Type B pancreatic cell (in vitro differentiated cells): ENCODE data around the gene RPS23. TPM values are rescaled to one million over a fixed set of nuclear protein-coding genes. Genes with fewer than 3 reads are reported as not detected.

Source experiments
- DNase-seq: peaks from one replicate; pipeline ENCODE4 v3.0.0; 2021; ENCODE audit warnings: mixed read lengths; ENCODE audit not compliant: unreplicated experiment; ENCODE audit errors: extremely low spot score
- H3K27ac Mint-ChIP-seq: 2 replicates; pipeline ENCODE4 v1.8.0; 2021; ENCODE audit warnings: mild to moderate bottlenecking, mixed read lengths
- H3K27me3 Mint-ChIP-seq: 2 replicates; pipeline ENCODE4 v1.8.0; 2021; ENCODE audit warnings: mixed read lengths
- H3K36me3 Mint-ChIP-seq: 2 replicates; pipeline ENCODE4 v1.8.0; 2021; ENCODE audit warnings: mixed read lengths
- H3K4me1 Mint-ChIP-seq: one replicate; pipeline ENCODE4 v1.8.0; 2021; ENCODE audit warnings: mixed read lengths; ENCODE audit not compliant: unreplicated experiment
- H3K4me3 Mint-ChIP-seq: 2 replicates; pipeline ENCODE4 v1.8.0; 2021; ENCODE audit warnings: mild to moderate bottlenecking, mixed read lengths
- H3K9me3 Mint-ChIP-seq: 2 replicates; pipeline ENCODE4 v1.8.0; 2021; ENCODE audit warnings: mixed read lengths
- total RNA-seq: library from RNA; stranded (reverse); gene quantifications from 2 replicates; pipeline ENCODE4 v1.2.1, GENCODE V29; 2021; ENCODE audit warnings: low replicate concordance
- TF ChIP-seq, protein P1 (sequence below): fragments of 200-600 bp; sonication (generic); conservative IDR thresholded peaks from 2 replicates; pipeline ENCODE4 v1.5.0; 2021; ENCODE audit warnings: antibody characterized with exemption, mild to moderate bottlenecking

Gene RPS23
- total RNA-seq, 1 donor from 2014 or later: 2,642 TPM

DNA sequence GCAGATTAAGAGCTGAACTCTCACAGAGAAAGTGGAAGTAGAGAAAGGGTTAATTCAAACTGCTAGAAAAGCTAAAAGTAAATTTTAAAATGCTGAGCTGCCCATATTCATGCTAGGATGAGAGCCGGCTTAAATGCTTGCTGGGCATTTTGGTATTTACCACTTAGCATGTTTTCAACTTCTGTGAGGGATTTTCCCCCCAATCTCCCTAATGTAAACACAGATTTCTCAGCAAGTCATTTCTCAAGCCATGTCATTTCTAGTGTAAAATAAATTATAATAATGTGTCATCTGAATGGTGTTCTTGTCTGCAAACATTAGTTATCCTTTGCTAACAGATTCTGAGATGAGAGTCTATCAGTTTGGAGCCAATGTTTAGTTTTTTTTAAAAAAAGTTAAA lies 22.3 kb downstream of the RPS23 start:
- Mint-ChIP-seq H3K27ac (no peak overlapping the region), H3K4me1 (peaks cover 4% of the 10 kb centered on the region), H3K27me3 (no peaks in the 10 kb centered on the region), H3K4me3 (no peak overlapping the region), H3K36me3 (no peaks in the 10 kb centered on the region), H3K9me3 (no peaks in the 10 kb centered on the region)
- TF ChIP-seq, protein P1, sequence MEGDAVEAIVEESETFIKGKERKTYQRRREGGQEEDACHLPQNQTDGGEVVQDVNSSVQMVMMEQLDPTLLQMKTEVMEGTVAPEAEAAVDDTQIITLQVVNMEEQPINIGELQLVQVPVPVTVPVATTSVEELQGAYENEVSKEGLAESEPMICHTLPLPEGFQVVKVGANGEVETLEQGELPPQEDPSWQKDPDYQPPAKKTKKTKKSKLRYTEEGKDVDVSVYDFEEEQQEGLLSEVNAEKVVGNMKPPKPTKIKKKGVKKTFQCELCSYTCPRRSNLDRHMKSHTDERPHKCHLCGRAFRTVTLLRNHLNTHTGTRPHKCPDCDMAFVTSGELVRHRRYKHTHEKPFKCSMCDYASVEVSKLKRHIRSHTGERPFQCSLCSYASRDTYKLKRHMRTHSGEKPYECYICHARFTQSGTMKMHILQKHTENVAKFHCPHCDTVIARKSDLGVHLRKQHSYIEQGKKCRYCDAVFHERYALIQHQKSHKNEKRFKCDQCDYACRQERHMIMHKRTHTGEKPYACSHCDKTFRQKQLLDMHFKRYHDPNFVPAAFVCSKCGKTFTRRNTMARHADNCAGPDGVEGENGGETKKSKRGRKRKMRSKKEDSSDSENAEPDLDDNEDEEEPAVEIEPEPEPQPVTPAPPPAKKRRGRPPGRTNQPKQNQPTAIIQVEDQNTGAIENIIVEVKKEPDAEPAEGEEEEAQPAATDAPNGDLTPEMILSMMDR: no peak
- DNase-seq: no peak

DNA sequence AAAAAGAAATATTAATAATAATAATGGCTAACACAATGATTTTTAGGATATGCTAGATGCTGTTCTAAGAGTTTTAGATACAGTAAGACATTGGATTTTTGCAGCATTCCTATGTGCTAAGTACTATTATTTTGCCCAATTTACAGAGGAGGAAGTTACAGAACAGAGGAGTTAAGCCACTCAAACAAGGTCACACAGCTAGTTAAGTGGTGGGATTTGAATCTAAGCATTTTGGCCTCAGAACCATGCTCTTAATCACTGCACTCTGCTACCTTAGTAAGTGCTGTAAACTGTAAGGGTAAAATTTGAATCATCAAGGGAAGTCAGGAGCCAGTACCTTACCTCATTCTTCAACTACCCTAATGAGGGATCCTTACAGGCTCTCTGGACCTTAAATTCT lies 25.4 kb downstream of the RPS23 start:
- Mint-ChIP-seq H3K36me3 (no peaks in the 10 kb centered on the region), H3K27me3 (no peaks in the 10 kb centered on the region)

DNA sequence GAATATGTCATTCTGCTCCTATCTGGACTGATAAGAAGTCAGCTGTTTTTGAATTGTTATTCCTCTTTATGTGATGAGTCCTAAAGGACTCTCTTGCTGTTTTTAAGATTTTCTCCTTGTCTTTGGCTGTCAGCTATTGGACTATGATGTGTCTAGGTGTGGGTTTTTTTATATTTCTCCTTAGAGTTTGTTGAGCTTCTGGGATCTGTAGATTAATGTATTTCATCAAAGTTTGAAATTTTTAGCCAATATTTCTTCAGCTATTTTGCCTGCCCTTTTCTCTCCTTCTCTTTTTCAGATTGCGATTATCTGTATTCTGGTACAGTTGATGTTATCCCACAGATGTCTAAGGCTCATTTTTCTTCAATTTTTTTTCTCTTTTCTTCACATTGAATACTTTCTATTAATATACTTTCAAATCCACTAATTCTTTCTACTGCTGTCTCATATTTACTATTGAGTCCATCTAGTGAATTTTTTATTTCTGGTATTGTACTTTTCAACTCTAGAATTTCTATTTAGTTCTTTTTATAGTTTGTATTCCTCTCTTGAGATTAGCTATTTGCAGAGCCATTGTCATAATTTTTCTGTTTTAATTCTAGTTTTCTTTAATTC lies 31.1 kb downstream of the RPS23 start:
- DNase-seq: no peak
- no peak overlapping the region for H3K27ac Mint-ChIP-seq
- TF ChIP-seq, protein P1: no peak
- H3K36me3 Mint-ChIP-seq: no peaks in the 10 kb centered on the region
- H3K4me3 Mint-ChIP-seq: no peak overlapping the region
- no peaks in the 10 kb centered on the region for H3K4me1 Mint-ChIP-seq
- H3K27me3 Mint-ChIP-seq: no peaks in the 10 kb centered on the region
- peaks cover 6% of the 10 kb centered on the region for H3K9me3 Mint-ChIP-seq

More for the DNA sequence above, 25.4 kb downstream of the RPS23 start:
- H3K4me1 Mint-ChIP-seq: no peaks in the 10 kb centered on the region
- no peak overlapping the region for H3K4me3 Mint-ChIP-seq
- TF ChIP-seq, protein P1: no peak
- H3K9me3 Mint-ChIP-seq: no peaks in the 10 kb centered on the region
- DNase-seq: no peak
- no peak overlapping the region for H3K27ac Mint-ChIP-seq

DNA sequence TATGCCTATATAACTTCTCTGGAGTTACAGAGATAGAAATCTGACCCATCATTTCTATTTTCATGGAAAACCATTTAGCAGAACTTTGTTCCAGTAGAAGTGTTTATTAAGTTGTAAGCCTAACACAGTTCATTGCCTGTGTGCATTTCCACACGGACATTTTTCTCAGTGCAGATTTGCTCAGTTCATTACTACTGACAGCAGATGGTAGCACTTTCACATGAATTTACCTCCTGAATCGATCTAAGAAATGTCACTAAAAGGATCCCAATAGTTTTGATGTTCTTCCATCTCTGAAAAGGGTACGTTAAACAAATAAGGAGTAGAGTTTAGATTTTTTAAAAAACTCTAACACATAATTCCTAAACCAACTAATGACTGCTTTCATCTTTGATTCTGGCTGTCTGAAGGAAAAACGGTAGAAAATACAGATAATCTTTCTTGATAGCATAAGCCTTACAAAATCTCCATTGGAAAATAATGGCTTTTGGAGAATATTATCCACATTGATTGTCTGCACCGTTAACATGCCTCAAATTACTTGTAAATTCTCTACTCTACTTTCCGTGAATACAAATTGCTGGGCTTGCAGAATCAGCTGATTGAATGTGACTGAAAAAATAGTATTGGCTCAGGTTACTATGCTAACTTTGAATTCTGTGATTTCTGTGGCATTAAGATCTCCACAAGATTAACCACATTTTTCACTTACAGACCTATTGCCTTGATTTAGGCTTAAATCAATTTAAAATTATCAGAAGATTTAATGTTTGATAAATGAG lies 33.1 kb downstream of the RPS23 start:
- TF ChIP-seq, protein P1: no peak
- H3K36me3 Mint-ChIP-seq: no peaks in the 10 kb centered on the region
- H3K27me3 Mint-ChIP-seq: no peaks in the 10 kb centered on the region
- H3K27ac Mint-ChIP-seq: no peak overlapping the region
- H3K9me3 Mint-ChIP-seq: peaks cover 6% of the 10 kb centered on the region
- H3K4me3 Mint-ChIP-seq: no peak overlapping the region
- no peak for DNase-seq
- no peaks in the 10 kb centered on the region for H3K4me1 Mint-ChIP-seq

DNA sequence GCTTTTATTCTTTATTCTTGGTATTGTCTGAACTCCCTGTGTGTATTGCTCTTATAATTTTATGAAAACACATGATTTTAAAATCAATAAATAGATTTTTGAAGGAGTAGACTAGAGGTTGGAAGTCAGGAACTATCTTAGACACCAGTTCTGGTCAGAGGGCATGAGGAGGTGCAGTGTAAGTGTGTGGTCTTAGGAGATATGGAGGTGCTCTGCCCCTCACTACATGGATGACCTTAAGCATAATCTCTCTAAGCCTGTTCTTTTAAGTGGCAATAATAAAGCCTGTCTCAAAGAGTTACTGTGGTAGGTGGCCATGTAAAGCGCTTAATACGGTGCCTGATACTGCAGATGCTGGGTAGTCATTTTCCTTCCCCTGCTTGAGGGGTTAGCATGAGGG lies 34.0 kb downstream of the RPS23 start:
- TF ChIP-seq, protein P1: no peak
- peaks cover 6% of the 10 kb centered on the region for H3K9me3 Mint-ChIP-seq
- no peaks in the 10 kb centered on the region for H3K36me3 Mint-ChIP-seq
- H3K27ac Mint-ChIP-seq: no peak overlapping the region
- H3K4me3 Mint-ChIP-seq: no peak overlapping the region
- no peak for DNase-seq
- no peaks in the 10 kb centered on the region for H3K4me1 Mint-ChIP-seq
- no peaks in the 10 kb centered on the region for H3K27me3 Mint-ChIP-seq
